Mucosa of descending colon (tissue), 3 donors: Measurements from ENCODE around the gene KCTD17. TPM values are rescaled to one million over a fixed set of nuclear protein-coding genes. Genes with fewer than 3 reads are reported as not detected.

Source experiments
- ATAC-seq: fragments of 200-7000 bp; cut with Tn5 transposase; one replicate; pipeline ENCODE4 v1.9.1; 2020; ENCODE audit warnings: mild to moderate bottlenecking, moderate library complexity
- DNase-seq, 3 donors: peaks; one replicate each; pipeline ENCODE4 v3.0.0-alpha.2; 2020
- H3K36me3 ChIP-seq: fragments of 200-600 bp; one replicate; pipeline ENCODE4 v1.8.0; 2021; ENCODE audit warnings: low read depth, mild to moderate bottlenecking
- H3K4me1 ChIP-seq: fragments of 200-600 bp; one replicate; pipeline ENCODE4 v1.8.0; 2021; ENCODE audit warnings: low read depth, mild to moderate bottlenecking
- H3K4me3 ChIP-seq: fragments of 200-600 bp; one replicate; pipeline ENCODE4 v1.8.0; 2021; ENCODE audit warnings: mild to moderate bottlenecking
- H3K9me3 ChIP-seq: fragments of 200-600 bp; one replicate; pipeline ENCODE4 v1.8.0; 2021; ENCODE audit warnings: mild to moderate bottlenecking
- intact Hi-C, 2 donors: fragments of 100-400 bp; cut with DNase I in 1 of 2; cut with micrococcal nuclease in 1 of 2; formaldehyde crosslinking; loops; one replicate each; pipeline versions ENCODE4 v1.11.0 to v1.11.1; 2022; cut with DNase I, micrococcal nuclease
- total RNA-seq, 3 donors: library from RNA; stranded (reverse); fragmentation: NEBNext Ultra II Directional in 2 of 3; extraction: Animal tissue kit (Norgen Biotek cat#: 25700) in 2 of 3; gene quantifications; one replicate each; pipeline versions ENCODE4 v1.2.1 to v1.2.4, GENCODE V29; 2021 to 2023
- TF ChIP-seq, protein P1 (sequence below): fragments of 200-600 bp; IDR thresholded peaks from one replicate; pipeline ENCODE4 v1.8.0; 2022; ENCODE audit warnings: antibody characterized with exemption, mild to moderate bottlenecking
- donor health status: DM: no; HTN: no; CAD: no; lungs with moderate emphysema.
- donor health status: DM: no; HTN: no; CAD: no.
- donor health status: DM: no; HTN: yes; CAD: no.

Gene KCTD17
- total RNA-seq, 3 donors from 2014 or later, result 24.9 to 40.1 (median 31.3) TPM

DNA sequence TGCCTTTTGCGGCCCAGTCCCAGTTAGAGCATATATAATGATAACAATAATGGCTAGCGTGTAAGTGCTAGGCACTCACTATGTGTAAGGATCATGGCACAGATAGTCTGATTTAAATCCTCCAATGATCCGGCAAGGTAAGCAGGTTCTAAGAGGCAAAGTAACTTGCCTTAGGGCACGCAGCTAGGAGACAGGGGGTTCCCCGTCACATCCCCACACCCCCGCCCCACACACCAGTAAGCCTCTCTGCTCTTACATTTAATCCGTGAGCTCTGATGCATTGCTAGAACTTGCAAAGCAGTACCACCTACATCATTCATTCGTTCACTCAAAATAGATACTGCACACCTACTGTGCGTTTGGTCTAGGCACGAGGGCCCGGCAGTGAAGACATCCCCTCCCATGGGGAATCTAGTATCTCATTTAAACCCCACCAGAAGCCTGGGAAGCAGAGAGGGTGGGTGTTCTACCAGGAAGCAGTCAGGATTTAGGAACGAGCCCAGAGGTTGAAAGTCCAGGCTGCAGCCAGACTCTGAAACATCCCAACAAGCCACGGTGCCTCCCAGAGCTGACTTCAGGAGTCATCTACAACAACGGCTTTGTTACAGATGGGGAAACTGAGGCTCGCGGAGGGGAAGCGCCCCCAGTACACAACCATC lies 37.3 kb downstream of the KCTD17 start:
- no peaks in the 10 kb centered on the region for H3K36me3 ChIP-seq
- DNase-seq (no peak), ATAC-seq (no peak)
- intact Hi-C loops, result no loop called here
- TF ChIP-seq, protein P1, sequence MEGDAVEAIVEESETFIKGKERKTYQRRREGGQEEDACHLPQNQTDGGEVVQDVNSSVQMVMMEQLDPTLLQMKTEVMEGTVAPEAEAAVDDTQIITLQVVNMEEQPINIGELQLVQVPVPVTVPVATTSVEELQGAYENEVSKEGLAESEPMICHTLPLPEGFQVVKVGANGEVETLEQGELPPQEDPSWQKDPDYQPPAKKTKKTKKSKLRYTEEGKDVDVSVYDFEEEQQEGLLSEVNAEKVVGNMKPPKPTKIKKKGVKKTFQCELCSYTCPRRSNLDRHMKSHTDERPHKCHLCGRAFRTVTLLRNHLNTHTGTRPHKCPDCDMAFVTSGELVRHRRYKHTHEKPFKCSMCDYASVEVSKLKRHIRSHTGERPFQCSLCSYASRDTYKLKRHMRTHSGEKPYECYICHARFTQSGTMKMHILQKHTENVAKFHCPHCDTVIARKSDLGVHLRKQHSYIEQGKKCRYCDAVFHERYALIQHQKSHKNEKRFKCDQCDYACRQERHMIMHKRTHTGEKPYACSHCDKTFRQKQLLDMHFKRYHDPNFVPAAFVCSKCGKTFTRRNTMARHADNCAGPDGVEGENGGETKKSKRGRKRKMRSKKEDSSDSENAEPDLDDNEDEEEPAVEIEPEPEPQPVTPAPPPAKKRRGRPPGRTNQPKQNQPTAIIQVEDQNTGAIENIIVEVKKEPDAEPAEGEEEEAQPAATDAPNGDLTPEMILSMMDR, result no peak
- no peak overlapping the region for H3K4me3 ChIP-seq
- no peaks in the 10 kb centered on the region for H3K4me1 ChIP-seq
- H3K9me3 ChIP-seq, result no peaks in the 10 kb centered on the region

- TF ChIP-seq, protein P1, result no peak
- intact Hi-C loops, result no loop called here
- ATAC-seq (no peak), DNase-seq (no peak)
- H3K36me3 ChIP-seq, result no peaks in the 10 kb centered on the region
- no peaks in the 10 kb centered on the region for H3K4me1 ChIP-seq
- no peak overlapping the region for H3K4me3 ChIP-seq
- no peaks in the 10 kb centered on the region for H3K9me3 ChIP-seq
These were observed 37.9 kb downstream of the KCTD17 start for GRCh38 chr22:37089434-37089833.

DNA sequence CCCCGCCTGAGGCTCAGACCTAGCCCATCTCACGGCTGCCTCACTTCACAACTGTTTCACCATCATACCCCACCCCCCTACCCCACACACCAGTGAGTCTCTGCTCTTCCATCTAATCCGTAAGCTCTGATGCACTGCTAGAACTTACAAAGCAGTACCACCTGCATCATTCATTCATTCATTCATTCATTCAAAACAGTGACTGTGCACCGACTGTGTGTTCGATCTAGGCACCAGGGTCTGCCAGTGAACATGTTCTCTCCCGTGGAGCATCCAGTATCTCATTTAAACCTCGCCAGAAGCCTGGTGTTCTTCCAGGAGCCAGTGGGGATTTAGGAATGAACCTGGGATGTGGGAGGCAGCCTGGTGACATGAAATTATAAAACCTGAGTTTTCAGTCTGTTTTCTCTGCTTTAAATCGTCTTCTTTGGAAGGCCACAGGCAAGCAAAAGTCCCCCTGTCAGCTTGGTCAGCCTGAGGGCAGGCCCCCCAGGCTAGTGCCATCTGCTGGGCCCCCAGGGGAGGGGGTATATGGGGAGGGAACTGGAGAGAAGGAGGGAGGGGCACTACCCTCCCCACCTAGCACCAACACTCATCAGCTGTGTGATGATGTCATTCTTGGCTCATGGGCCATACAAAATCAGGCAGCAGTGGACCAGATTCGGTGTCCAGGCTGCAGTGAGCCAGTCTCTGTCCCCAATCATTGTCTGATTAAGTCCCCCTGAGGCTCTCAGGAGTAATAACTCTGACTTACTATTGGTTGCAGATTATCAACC lies 39.6 kb downstream of the KCTD17 start:
- intact Hi-C loops, result no loop called here
- Histone ChIP-seq H3K9me3 (no peaks in the 10 kb centered on the region), H3K36me3 (no peaks in the 10 kb centered on the region), H3K4me1 (no peaks in the 10 kb centered on the region), H3K4me3 (no peak overlapping the region)
- TF ChIP-seq, protein P1, result no peak
- ATAC-seq (no peak), DNase-seq (no peak)

DNA sequence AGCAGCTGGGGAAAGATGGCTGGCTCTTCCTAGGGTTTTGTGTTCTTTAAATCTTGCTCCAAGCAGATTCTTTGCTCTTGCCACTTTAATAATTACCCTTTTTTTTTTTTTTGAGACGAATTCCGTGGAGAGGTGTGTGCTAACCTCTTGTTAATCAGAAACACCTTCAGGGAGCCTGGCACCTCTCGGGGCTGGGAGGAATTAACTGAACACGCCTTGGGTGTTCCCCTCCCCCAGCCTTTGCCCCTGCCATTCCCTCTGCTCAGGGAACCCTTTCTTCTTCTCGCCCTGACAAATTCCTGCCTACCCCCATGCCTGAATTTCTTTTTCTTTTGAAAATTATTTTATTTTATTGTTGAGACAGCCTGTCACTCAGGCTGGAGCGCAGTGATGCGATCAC lies 40.5 kb downstream of the KCTD17 start:
- Histone ChIP-seq H3K4me1 (no peaks in the 10 kb centered on the region), H3K9me3 (no peaks in the 10 kb centered on the region), H3K4me3 (no peak overlapping the region), H3K36me3 (no peaks in the 10 kb centered on the region)
- intact Hi-C loops, result no loop called here
- DNase-seq, result no peak
- no peak for ATAC-seq
- TF ChIP-seq, protein P1, result no peak

GRCh38 chr22:37092997-37093396 lies 41.5 kb downstream of the KCTD17 start:
- no peak for DNase-seq
- TF ChIP-seq, protein P1, result no peak
- H3K4me3 ChIP-seq, result no peak overlapping the region
- H3K36me3 ChIP-seq, result no peaks in the 10 kb centered on the region
- ATAC-seq, result no peak
- no peaks in the 10 kb centered on the region for H3K9me3 ChIP-seq
- intact Hi-C loops, result no loop called here
- no peaks in the 10 kb centered on the region for H3K4me1 ChIP-seq
